Epithelial cell of esophagus (primary cell): Measurements from ENCODE around the gene ST14.

Source experiments
- DNase-seq: peaks from one replicate; pipeline ENCODE4 v3.0.0; 2010; ENCODE audit warnings: low read depth
- H3K4me3 ChIP-seq: 2 replicates; pipeline ENCODE4 v1.5.1; 2011; ENCODE audit warnings: mild to moderate bottlenecking, low read length, control low read depth
- CTCF ChIP-seq: IDR thresholded peaks from 2 replicates; pipeline ENCODE4 v1.5.1; 2011; ENCODE audit warnings: low read depth, mild to moderate bottlenecking, low read length, control low read depth, inconsistent platforms; ENCODE audit not compliant: insufficient read depth; ENCODE audit errors: missing control alignments

Gene ST14

GRCh38 chr11:130162733-130163132 lies 3.2 kb downstream of the ST14 start:
- TF ChIP-seq CTCF, result no peak
- H3K4me3 ChIP-seq, result no peak overlapping the region
- peak; percentile 89 for DNase-seq

- DNase-seq, result no peak
- no peak for TF ChIP-seq CTCF
- H3K4me3 ChIP-seq, result no peak overlapping the region
These were observed 4.0 kb downstream of the ST14 start for GRCh38 chr11:130163346-130164220.

GRCh38 chr11:130164221-130164570 lies 4.6 kb downstream of the ST14 start:
- DNase-seq, result no peak
- H3K4me3 ChIP-seq, result no peak overlapping the region
- TF ChIP-seq CTCF, result no peak

- H3K4me3 ChIP-seq, result no peak overlapping the region
- no peak for TF ChIP-seq CTCF
- peak; percentile 77 for DNase-seq
These were observed 6.2 kb downstream of the ST14 start for GRCh38 chr11:130165601-130166456.

GRCh38 chr11:130166457-130166784 lies 6.8 kb downstream of the ST14 start:
- peak; percentile 98 for DNase-seq
- H3K4me3 ChIP-seq, result no peak overlapping the region
- TF ChIP-seq CTCF, result no peak

GRCh38 chr11:130167146-130167545 lies 7.6 kb downstream of the ST14 start:
- H3K4me3 ChIP-seq, result no peak overlapping the region
- no peak for TF ChIP-seq CTCF
- DNase-seq, result no peak
